Coronary artery (tissue), 2 donors: ENCODE data around the gene MSS51.

Source experiments
- DNase-seq: peaks from one replicate; pipeline ENCODE4 v3.0.0-alpha.2; 2017; ENCODE audit warnings: low spot score
- H3K27ac ChIP-seq, 2 donors: fragments of 200-600 bp; sonication (generic); one replicate each; pipeline ENCODE4 v1.5.1; 2016 to 2019
- H3K4me3 ChIP-seq: fragments of 200-600 bp; sonication (generic); 2 replicates; pipeline ENCODE4 v1.5.1; 2016; ENCODE audit warnings: mild to moderate bottlenecking, moderate library complexity
- CTCF ChIP-seq: fragments of 200-600 bp; sonication (generic); IDR thresholded peaks from one replicate; pipeline ENCODE4 v1.5.1; 2019; ENCODE audit warnings: antibody characterized with exemption

Gene MSS51

GRCh38 chr10:73439605-73440312 lies 6.4 kb upstream of the MSS51 start:
- Histone ChIP-seq H3K4me3 (no peak overlapping the region), H3K27ac (no peak overlapping the region)
- no peak for DNase-seq
- TF ChIP-seq CTCF: no peak

GRCh38 chr10:73439055-73439454 lies 5.7 kb upstream of the MSS51 start:
- DNase-seq: no peak
- no peak overlapping the region for H3K27ac ChIP-seq
- no peak for TF ChIP-seq CTCF
- H3K4me3 ChIP-seq: no peak overlapping the region

GRCh38 chr10:73432646-73433537 lies 469 bp downstream of the MSS51 start:
- no peak for TF ChIP-seq CTCF

GRCh38 chr10:73426318-73426717 lies 7.0 kb downstream of the MSS51 start:
- no peak for TF ChIP-seq CTCF
- Histone ChIP-seq H3K27ac (no peak overlapping the region), H3K4me3 (no peak overlapping the region)
- DNase-seq: no peak

More at GRCh38 chr10:73432646-73433537, 469 bp downstream of the MSS51 start:
- Histone ChIP-seq H3K4me3 (no peak overlapping the region), H3K27ac (no peak overlapping the region)
- no peak for DNase-seq

- Histone ChIP-seq H3K27ac (no peak overlapping the region), H3K4me3 (no peak overlapping the region)
- no peak for DNase-seq
- no peak for TF ChIP-seq CTCF
These were observed 8.9 kb downstream of the MSS51 start for GRCh38 chr10:73424478-73424877.

- Histone ChIP-seq H3K4me3 (no peak overlapping the region), H3K27ac (no peak overlapping the region)
- TF ChIP-seq CTCF: no peak
- DNase-seq: no peak
These were observed 10.1 kb downstream of the MSS51 start for GRCh38 chr10:73423309-73423708.

GRCh38 chr10:73416571-73416970 lies 16.8 kb downstream of the MSS51 start:
- no peak for DNase-seq
- Histone ChIP-seq H3K27ac (no peak overlapping the region), H3K4me3 (no peak overlapping the region)
- no peak for TF ChIP-seq CTCF
